Measurements from ENCODE around the gene B4GALNT1. TPM values are rescaled to one million over a fixed set of nuclear protein-coding genes. Genes with fewer than 3 reads are reported as not detected.

Gene B4GALNT1
- total RNA-seq, 1 donor from 2014 or later, result 1.1 TPM

DNA sequence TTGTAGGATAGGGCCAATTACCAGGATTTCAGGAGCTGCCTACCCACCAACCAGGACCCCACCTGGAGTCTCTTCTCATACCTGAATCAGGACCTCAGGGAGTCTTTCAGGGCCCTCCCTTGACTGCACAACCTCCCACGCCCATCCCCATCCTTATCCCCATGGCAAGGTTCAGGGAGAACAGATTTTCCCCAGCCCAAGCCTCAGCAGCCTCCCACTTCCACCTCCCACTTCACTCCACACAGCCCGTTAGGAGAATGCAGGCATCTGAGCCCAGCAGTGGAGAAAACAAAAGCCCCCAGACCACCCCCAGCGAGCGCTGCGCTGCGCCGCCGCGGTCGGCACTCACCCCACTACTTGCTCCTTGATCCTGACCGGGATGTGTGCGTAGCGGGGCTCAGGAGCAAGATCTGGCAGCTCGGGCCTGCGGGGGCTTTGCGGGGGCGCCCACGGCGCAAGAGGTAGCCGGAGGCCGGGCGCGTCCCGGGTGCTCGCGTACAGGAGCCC lies 1.4 kb downstream of the B4GALNT1 start:
- no peak overlapping the region for H3K27ac Mint-ChIP-seq
- no peak for DNase-seq (ENCODE audit: low spot score, unreplicated experiment)
- no peaks in the 10 kb centered on the region for H3K4me1 Mint-ChIP-seq (ENCODE audit: low read depth)
- no peaks in the 10 kb centered on the region for H3K36me3 Mint-ChIP-seq (ENCODE audit: insufficient read depth)
- H3K9me3 Mint-ChIP-seq (ENCODE audit: low read depth), result no peaks in the 10 kb centered on the region
- H3K27me3 Mint-ChIP-seq, result peaks cover 72% of the 10 kb centered on the region
- H3K4me3 Mint-ChIP-seq (ENCODE audit: low read depth), result no peak overlapping the region
- TF ChIP-seq, protein P1, sequence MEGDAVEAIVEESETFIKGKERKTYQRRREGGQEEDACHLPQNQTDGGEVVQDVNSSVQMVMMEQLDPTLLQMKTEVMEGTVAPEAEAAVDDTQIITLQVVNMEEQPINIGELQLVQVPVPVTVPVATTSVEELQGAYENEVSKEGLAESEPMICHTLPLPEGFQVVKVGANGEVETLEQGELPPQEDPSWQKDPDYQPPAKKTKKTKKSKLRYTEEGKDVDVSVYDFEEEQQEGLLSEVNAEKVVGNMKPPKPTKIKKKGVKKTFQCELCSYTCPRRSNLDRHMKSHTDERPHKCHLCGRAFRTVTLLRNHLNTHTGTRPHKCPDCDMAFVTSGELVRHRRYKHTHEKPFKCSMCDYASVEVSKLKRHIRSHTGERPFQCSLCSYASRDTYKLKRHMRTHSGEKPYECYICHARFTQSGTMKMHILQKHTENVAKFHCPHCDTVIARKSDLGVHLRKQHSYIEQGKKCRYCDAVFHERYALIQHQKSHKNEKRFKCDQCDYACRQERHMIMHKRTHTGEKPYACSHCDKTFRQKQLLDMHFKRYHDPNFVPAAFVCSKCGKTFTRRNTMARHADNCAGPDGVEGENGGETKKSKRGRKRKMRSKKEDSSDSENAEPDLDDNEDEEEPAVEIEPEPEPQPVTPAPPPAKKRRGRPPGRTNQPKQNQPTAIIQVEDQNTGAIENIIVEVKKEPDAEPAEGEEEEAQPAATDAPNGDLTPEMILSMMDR (IDR thresholded peaks at IDR 0.05; ENCODE audit: unreplicated experiment), result no peak

- Mint-ChIP-seq H3K4me1 (ENCODE audit: low read depth) (no peaks in the 10 kb centered on the region), H3K4me3 (ENCODE audit: low read depth) (no peak overlapping the region), H3K27me3 (peaks cover 79% of the 10 kb centered on the region), H3K27ac (no peak overlapping the region), H3K36me3 (ENCODE audit: insufficient read depth) (no peaks in the 10 kb centered on the region), H3K9me3 (ENCODE audit: low read depth) (no peaks in the 10 kb centered on the region)
- no peak for DNase-seq (ENCODE audit: low spot score, unreplicated experiment)
- TF ChIP-seq, protein P1 (IDR thresholded peaks at IDR 0.05; ENCODE audit: unreplicated experiment), result no peak
Observed at GRCh38 chr12:57630891-57631433, 2.0 kb downstream of the B4GALNT1 start.

DNA sequence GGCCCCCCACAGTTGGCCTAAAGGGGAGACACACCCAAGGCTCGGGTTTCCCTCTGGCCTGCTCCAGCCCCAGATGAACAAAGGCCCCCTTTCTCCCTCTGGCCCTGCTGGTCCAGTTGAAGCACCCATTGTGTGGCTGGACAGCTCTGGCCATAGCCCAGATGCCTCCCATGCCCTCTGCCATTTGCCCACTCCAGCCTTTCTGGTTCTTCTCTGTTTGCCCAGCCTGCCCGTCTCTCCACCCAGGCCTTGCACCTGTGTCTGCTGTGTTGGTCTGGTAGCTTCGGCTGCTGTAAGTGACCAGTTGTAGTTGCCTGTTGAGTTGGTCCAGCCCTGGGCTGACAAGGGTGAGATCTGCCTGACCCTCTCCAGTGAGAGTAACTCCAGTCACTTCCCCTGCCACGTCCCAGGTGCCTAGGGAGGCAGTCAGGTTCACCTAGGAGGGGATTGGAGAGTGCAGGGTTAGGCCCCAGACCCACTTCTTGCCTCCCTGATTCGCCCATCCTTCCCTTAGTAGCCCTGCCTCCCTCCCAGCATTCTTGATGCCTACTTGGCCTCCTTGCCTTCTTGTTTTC lies 3.0 kb downstream of the B4GALNT1 start:
- no peak for DNase-seq (ENCODE audit: low spot score, unreplicated experiment)
- TF ChIP-seq, protein P1 (IDR thresholded peaks at IDR 0.05; ENCODE audit: unreplicated experiment), result no peak
- Mint-ChIP-seq H3K36me3 (ENCODE audit: insufficient read depth) (no peaks in the 10 kb centered on the region), H3K27ac (no peak overlapping the region), H3K9me3 (ENCODE audit: low read depth) (no peaks in the 10 kb centered on the region), H3K27me3 (peaks cover 82% of the 10 kb centered on the region), H3K4me1 (ENCODE audit: low read depth) (no peaks in the 10 kb centered on the region), H3K4me3 (ENCODE audit: low read depth) (no peak overlapping the region)

DNA sequence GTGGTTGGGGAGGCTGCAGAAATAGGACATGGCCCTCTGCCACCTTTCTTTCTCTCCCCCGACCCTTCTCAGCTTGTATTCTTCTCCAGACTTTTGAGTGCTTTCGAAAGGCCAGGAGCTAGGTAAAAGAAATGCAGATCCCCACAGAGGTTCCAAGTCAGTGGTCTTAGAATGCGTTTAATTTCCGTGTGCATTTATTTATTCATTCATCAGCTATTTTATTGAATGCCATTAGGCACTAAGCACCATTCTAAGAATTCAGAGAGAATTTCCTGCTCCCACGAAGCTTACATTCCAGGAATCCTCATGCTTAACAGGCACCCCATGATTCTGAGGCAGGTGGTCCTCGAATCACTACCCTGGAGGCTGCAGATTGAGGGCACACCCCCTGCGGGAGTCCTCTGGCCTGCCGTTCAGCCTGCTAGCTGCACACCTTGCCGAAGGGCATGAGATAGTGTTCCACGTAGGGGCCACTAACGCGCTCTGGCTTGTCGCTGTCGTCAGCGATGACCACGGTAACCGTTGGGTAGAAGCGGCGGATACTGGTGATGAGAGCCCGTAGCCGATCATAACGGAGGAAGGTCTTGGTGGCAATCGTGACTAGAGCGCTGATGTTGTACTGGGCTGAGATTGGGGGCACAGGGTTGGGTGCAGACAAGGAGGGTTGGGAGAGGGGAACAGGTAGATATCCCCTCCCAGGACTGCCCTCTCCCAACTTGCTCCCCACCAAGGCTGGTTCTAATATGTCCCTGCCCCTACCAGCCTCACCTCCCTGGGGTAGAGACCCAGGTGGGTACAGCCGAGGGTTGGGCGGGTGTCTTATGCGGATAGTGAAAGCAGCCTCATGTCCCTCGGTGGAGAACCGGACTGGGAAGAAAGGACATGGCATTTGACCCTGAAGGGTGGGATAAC lies 4.5 kb downstream of the B4GALNT1 start:
- no peak overlapping the region for H3K4me3 Mint-ChIP-seq (ENCODE audit: low read depth)
- peak; percentile 7 for DNase-seq (ENCODE audit: low spot score, unreplicated experiment)
- no peak overlapping the region for H3K27ac Mint-ChIP-seq
- TF ChIP-seq, protein P1 (IDR thresholded peaks at IDR 0.05; ENCODE audit: unreplicated experiment), result no peak
- peaks cover 86% of the 10 kb centered on the region for H3K27me3 Mint-ChIP-seq
- no peaks in the 10 kb centered on the region for H3K4me1 Mint-ChIP-seq (ENCODE audit: low read depth)
- H3K36me3 Mint-ChIP-seq (ENCODE audit: insufficient read depth), result no peaks in the 10 kb centered on the region
- no peaks in the 10 kb centered on the region for H3K9me3 Mint-ChIP-seq (ENCODE audit: low read depth)

DNA sequence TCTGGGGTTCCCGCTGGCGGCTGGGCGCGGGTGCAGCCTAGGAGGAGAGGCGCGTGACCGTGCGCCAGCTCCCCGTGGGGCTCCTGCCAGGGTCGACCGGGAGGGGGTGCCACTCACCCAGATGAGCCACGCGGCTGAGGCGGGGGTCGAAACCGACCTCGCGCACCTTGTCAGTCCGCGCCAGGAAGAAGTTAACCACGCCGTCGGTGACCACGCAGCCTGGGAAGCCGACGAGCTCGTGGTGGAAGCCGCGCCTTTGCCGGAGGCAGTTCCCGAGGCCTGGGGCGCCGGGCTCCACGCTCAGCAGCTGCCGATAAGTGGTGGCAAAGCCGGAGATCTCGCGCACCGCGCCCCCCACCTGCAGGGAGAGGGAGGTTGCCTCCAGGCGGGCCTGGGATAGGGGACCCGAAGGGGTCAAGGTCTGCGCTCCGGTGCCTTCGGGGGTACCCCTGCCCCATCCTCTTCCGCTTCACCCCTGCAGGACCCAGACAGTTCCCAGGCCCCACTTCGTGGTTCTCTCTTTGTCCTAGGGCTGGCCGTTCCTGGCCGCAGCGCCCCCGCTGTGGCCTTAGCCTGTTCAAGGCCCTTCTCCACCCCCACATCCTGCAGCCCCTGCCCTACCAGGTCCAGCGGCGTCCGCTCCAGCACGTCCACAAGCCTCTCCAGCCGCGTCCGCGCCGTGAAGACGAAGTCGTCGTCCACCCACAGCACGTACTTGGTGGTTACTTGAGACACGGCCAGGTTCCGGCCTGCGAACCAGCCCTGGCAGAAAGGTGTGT lies 5.3 kb downstream of the B4GALNT1 start:
- peaks cover 90% of the 10 kb centered on the region for H3K27me3 Mint-ChIP-seq

More for the DNA sequence above, 5.3 kb downstream of the B4GALNT1 start:
- Mint-ChIP-seq H3K9me3 (ENCODE audit: low read depth) (no peaks in the 10 kb centered on the region), H3K27ac (no peak overlapping the region), H3K4me3 (ENCODE audit: low read depth) (no peak overlapping the region), H3K36me3 (ENCODE audit: insufficient read depth) (no peaks in the 10 kb centered on the region), H3K4me1 (ENCODE audit: low read depth) (no peaks in the 10 kb centered on the region)
- DNase-seq (ENCODE audit: low spot score, unreplicated experiment), result peak; percentile 11
- TF ChIP-seq, protein P1 (IDR thresholded peaks at IDR 0.05; ENCODE audit: unreplicated experiment), result no peak
